GM15510 (cell line): ENCODE measurements around the gene ADORA2A.

Experiments used
- POLR2A ChIP-seq: IDR thresholded peaks from 3 replicates; pipeline ENCODE4 v1.6.1; 2011; ENCODE audit warnings: borderline replicate concordance; ENCODE audit not compliant: insufficient read length; ENCODE audit errors: extremely low read depth

The ADORA2A gene

DNA sequence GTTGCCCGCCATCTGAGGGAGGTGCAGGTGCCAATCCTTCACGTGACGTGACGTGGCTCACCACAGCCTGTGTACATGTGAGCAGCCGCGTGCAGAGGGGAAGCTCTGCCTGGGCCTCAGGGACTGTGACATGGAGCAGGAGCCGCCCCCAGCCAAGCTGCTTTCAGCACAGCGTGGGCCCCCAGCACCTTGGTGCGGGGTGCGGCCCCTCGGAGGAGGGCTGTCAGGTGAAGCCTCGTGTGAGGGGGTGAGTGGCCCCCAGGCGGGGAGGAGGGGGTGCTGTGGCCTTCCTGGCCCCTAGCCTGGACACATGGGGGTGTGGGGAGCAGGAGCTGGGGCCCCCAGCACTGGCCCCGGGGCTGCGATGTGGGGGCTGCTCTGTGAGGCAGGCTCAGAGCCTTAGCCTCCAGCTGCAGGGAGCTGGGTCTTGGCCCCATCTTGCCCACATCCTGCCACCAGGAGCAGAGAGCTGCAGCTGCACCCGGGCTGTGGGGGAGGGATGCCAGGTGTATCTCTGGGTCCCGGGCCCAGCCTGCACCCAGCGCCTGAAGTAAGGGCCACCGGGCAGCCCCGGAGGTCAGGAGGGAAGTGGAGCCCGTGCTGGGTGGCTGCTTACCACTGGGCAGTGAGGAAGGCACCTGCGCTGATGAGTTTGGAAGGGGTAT, at the start of gene ADORA2A:
Gene ADORA2A (plus strand): TSS at position 100 of the 665 bp plus-strand sequence. CDS start 5,806 bp downstream, outside the sequence.
- TF ChIP-seq POLR2A = peak; percentile 37

DNA sequence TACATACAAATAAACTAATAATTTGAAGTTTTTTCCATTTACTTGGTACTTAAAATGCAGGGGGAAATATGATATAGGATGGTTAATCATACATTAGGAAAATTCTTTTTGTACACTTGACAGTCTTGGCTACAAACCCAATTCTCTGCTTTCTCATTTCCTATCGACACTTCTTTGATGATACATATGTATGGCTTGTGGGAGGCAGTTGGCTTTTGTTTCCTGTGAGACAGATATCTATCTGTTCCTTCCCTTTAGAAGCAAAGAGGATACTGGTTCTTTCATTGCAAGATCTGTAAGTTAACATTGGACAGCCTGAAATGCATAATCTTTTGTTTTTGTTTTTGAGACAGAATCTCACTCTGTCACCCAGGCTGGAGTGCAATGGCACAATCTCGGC, 47.9 kb upstream of the ADORA2A start:
- TF ChIP-seq POLR2A = no peak

DNA sequence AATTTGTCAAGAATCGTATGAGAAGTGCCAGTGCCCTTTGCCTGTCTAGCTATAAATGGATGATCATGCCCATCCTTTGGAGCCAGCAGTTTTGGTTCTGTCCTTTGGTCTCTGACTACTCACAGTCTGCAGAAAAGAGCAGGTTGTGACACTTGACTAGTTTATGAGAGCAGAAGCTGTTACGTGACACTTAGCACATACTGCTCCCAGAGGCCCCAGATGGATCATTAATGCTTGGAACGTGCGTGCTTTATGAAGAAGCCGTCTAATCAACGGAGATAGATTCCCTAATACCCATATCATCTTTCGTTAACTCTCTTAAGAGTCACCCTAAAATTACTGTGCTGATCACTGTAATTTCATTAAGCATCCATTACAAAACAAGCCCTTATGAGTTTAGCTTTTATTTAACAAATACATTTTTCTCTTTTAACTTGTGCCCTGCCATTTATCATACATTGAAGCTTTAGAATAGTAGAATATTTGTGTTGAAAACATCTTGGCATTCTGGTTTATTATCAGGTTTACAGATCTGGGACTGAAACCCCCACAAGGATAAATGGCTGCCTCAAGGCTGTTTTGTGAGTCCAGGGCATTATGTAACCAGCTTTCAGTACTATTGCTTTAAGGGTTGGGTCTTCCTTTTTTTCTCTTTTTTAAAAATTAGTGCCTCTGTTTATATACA, 47.0 kb upstream of the ADORA2A start:
- no peak for TF ChIP-seq POLR2A

DNA sequence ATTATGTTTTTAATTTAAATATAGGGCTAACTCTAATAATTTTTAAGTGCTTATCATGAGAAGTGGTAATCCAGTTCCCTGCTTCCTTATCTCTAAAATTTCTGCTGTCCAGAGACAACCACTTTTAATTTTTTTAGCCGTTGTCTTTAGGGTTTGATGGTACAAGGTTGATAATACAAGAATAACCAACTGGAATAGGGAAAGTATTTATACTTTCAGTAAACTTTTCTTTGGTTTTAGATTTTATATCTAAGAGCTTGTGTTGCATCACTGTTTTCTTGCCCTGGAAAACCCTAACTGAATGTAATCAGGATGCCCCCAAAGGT, 46.5 kb upstream of the ADORA2A start:
- no peak for TF ChIP-seq POLR2A

DNA sequence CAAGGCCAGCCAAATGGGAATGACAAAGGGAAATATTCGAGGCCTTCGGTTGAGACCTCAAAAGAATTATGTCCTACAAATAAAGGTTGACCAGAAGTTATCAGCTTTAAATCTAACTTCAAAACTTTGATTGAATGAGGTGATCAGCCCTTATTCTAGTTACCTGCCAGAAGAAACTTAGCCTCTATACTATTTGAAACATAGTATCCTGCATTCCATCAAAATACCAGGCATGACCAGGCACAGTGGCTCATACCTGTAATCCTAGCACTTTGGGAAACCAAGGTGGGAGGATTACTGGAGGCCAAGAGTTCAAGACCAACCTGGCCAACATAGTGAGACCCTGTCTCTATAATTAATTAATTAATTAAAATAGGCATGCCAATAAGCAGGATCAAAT, 44.3 kb upstream of the ADORA2A start:
- TF ChIP-seq POLR2A = no peak

DNA sequence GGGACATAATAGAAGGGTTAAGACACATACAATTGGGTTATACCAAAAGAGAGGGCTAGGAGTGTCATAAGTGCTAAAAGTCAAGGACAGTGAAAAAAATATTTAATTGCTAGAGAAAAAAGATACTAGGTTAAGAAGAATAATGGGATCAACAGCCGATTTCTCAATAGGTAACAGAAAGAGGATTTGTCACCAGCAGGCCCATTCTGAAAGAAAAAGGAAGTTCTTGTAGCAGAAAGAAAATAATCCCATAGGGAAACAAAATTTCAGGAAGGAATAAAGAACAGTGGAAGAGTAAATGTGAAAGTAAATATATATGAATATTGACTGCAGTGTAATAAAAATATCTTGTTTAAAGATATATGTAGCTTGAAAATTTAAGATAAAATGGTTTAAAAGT, 43.3 kb upstream of the ADORA2A start:
- no peak for TF ChIP-seq POLR2A

DNA sequence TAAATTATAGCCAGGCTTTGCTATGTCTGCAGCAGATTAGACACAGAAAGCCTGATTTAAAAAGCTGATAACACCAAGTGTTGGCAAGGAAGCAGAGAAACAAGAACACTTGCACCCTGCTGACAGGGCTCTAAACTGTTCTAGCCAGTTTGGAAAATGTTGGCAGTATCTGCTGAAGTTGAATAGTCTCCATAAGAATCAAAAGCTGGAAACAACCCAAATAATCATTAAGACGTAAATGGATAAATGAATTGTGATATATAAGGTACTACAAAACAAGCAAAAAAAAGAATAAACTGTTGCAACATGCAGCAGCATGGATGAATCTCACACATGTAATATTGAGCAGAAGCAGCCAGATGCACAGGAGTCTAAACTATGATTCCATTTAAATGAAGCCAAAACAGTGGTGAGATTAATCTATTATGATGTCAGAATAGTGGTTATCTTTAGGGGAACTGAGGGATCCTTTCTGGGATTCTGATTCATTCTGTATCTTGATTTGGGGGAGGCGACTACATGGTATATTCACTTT, 40.4 kb upstream of the ADORA2A start:
- TF ChIP-seq POLR2A = no peak

DNA sequence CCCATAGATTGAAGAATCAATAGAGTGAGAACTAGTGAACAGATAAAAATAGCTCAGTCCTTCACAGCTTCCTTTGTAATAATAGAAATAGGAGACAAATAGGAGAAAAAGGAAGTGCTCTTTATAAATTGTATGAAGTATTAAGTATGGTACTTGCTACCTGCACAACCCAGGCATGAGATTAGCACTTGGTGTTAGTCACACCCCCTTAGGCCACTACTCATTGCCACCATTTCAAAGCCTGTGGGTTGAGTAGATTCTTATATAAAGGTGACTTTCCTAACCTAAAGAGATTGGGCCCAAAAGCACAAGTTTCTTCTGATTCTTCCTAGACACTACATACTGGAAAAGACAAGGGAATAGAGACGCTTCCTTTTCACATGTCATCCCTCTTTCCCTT, 37.7 kb upstream of the ADORA2A start:
- no peak for TF ChIP-seq POLR2A

DNA sequence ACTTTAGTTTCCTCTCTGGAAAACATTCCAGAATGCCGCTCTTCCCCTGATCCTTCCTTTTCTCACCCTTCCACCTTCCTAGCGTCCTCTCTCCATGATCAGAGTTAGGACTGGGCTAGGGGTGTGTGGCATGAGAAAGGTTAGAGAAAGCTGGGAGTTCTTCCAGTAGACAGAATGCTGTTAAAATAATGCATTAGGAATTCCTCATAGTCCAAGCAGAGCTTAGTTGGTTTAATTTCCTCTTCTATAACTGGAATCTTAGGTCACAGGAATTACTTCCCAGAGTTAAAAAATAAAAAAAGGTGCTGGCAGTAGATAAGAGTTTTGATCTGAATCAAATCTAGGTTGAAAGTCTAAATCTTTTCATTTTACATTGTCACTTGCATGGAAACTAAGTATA, 37.2 kb upstream of the ADORA2A start:
- TF ChIP-seq POLR2A = no peak

DNA sequence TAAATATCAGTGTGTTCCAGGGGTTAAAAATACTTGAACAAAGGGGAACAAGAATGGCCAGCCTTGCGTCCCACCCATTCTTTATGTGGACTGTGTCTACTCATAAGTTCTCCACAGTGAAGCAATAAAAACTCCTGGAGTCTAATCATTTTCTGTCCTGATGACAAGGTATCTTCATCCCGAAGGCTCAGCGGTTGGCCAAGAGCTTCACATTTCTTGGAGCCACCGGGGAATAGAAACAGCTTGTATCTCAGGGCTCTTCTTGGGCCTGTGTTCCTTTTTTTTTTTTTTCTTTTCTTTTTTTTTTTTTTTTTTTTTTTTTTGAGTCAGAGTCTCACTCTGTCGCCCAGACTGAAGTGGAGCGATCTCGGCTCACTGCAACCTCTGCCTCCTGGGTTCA, 36.8 kb upstream of the ADORA2A start:
- no peak for TF ChIP-seq POLR2A

DNA sequence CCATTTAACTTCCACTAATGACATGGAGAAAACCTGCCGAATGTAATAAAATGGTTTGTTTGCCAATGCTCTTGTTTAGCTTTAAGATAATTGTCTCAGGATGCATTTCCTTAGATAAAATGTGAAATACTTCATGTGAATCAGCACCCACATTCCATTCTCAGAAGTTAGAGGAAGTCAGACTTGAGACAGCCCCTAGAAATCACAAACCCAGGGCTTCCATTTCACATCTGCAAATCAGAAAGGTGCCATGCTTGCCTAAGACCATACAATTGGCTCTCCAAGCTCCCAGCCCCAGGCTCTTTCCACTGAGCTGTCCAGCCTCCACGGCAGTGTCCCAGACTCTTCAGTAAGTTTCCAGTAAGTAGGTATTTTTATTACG, 35.6 kb upstream of the ADORA2A start:
- no peak for TF ChIP-seq POLR2A

DNA sequence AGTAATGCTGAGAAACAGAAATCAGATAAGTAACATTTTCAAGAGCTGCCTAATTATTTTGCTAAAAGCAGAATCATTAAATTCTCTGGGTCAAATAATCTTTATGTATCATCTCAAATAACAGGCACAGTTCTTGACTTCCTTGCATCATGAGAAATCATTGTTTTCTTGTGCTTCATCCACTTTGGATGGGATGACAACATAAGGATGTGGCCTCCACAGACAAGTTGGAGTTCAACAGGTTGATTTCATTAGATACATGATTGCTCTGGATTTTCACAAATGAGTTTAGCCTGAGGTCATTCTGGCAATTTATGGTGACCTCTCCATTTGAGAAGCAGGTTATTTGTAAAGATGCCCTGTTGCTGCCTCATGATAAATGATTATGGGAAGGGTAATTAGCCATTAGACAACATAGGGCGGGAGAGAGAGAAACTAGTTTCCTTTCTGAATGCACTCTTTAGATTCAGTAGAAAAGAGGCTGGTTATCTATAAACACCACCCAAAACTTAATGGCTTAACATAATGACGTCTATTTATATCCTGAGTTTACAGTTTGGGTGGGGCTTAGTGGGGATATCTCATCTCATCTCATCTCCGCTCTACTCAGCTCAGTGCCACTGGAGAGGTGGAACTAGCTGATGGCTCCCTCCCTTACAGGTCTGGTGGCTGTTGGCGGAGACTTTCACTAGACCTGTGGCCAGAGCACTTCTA, 35.0 kb upstream of the ADORA2A start:
- no peak for TF ChIP-seq POLR2A

DNA sequence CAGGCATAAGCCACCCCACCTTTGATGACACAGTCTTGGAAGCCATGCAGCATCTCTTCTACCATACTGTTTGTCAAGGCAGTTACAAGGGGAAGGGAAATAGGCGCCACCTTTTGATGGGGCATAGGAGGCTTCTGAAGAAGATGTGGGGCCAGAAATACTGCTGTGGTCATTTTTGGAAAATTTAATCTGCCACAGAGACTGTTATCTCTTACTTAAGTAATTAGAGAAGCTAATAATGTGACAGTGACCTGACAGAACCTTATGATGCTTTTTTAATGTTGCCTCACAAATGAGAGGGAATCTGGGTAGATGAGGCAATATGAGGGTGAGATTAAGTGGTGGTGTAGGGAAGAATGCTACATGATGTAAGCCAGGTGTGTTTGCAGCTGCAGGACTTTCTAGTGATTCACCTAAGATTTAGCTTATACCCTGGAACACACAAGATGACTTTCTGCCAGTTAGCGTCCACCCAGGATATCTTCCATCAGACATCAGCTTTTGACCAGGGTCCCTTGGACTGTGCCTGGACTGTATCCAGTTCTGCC, 34.3 kb upstream of the ADORA2A start:
- no peak for TF ChIP-seq POLR2A

DNA sequence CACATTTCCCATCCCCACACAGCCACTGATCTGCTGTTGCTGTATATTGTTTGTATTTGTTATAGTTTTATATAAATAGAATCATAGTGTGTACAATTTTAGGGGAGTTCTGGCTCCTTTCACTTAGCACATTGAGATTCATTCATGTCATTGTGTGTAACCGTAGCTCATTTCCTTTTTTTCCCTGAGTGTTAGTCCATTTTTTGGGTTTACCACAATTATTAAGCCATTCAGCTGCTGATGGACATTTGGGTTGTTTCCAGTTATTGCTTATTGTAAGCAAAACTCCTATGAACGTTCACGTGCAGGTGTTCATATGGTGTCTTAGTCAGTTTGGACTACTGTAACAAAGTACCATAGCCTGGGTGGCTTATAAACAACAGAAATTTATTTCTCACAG, 33.6 kb upstream of the ADORA2A start:
- no peak for TF ChIP-seq POLR2A

DNA sequence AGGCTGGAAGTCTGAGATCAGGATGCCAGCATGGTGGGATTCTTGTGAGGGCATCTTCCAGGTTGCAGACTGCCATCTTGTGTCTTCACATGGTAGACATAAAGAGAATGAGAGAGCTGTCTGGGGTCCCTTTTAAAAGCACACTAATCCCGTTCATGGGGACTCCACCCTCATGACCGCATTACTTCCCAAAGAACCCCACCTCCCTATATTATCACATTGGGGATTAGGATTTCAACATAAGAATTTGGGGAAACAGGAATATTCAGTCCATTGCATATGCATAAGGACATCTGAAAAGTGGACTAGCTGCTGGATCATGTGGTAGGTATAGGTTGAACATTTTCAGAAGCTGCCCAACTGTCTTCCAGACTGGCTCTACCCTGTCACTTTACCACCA, 33.1 kb upstream of the ADORA2A start:
- TF ChIP-seq POLR2A = no peak
